Uterus (tissue), 2 donors: ENCODE results near the gene SLC35F1.

Experiments used
- POLR2A ChIP-seq, 2 donors: fragments of 450-650 bp; IDR thresholded peaks; one replicate each; pipeline ENCODE4 v1.6.1; 2016; ENCODE audit warnings: antibody characterized with exemption in 2 of 2, mild to moderate bottlenecking in 1 of 2, moderate library complexity in 1 of 2
- TF ChIP-seq, protein P1 (sequence below), 4 experiments: fragments of 200-600 bp in 2 of 4; fragments of 450-650 bp in 2 of 4; sonication (generic) in 2 of 4; IDR thresholded peaks; one replicate each; pipeline ENCODE4 v1.5.1; 2016 to 2019; ENCODE audit warnings: antibody characterized with exemption in 4 of 4, mild to moderate bottlenecking in 2 of 4, moderate library complexity in 1 of 4

DNA sequence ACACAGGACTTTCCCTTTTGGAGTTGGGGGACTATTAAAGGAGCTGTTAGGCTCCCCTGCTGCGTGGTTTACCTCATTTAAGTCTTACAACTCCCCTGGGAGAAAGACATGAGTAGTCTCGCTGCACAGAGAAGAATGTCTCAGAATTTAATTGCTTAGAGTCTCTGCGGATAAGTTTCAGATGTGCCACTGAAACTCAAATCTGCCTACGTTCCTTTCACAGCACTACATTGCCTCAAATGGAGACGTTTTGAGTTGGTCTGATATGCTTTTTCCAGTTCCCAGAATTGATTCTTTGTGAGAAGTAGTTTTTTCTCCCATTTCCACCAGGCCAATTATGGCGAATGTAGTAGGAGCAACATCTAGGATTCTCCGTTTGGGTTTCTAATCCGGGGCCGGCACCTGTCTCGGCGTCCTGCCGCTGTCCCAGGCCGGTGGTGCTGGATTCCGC is 532 bp upstream of the SLC35F1 start:
- TF ChIP-seq, protein P1, sequence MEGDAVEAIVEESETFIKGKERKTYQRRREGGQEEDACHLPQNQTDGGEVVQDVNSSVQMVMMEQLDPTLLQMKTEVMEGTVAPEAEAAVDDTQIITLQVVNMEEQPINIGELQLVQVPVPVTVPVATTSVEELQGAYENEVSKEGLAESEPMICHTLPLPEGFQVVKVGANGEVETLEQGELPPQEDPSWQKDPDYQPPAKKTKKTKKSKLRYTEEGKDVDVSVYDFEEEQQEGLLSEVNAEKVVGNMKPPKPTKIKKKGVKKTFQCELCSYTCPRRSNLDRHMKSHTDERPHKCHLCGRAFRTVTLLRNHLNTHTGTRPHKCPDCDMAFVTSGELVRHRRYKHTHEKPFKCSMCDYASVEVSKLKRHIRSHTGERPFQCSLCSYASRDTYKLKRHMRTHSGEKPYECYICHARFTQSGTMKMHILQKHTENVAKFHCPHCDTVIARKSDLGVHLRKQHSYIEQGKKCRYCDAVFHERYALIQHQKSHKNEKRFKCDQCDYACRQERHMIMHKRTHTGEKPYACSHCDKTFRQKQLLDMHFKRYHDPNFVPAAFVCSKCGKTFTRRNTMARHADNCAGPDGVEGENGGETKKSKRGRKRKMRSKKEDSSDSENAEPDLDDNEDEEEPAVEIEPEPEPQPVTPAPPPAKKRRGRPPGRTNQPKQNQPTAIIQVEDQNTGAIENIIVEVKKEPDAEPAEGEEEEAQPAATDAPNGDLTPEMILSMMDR (IDR thresholded peaks at IDR 0.05): no peak
- TF ChIP-seq POLR2A (IDR thresholded peaks at IDR 0.05): no peak
